Activated CD8-positive, alpha-beta T cell treated with anti-CD3 and anti-CD28 coated beads for 36 hours (primary cell): Measurements from ENCODE around the gene TNFRSF25. TPM values are rescaled to one million over a fixed set of nuclear protein-coding genes. Genes with fewer than 3 reads are reported as not detected.

Experiments
- ATAC-seq: fragments of 200-7000 bp; cut with Tn5 transposase; one replicate; pipeline ENCODE4 v1.10.0; 2021; ENCODE audit warnings: mild to moderate bottlenecking, moderate library complexity
- CTCF ChIA-PET: fragments of 350-600 bp; sonication (Branson Sonifier 250); formaldehyde crosslinking; loops from one replicate; lab custom pipeline; 2021; ENCODE audit warnings: antibody characterized with exemption; lab: Charles Lee
- POLR2A ChIA-PET: fragments of 350-600 bp; sonication (Branson Sonifier 250); formaldehyde crosslinking; loops from one replicate; lab custom pipeline; 2021; ENCODE audit warnings: antibody characterized with exemption; lab: Charles Lee
- DNase-seq: peaks from one replicate; pipeline ENCODE4 v3.0.0-alpha.2; 2020
- H3K27ac Mint-ChIP-seq: one replicate; pipeline ENCODE4 v1.8.0; 2021; ENCODE audit warnings: mild to moderate bottlenecking, mixed read lengths
- H3K27me3 Mint-ChIP-seq: one replicate; pipeline ENCODE4 v1.8.0; 2021; ENCODE audit warnings: mixed read lengths
- H3K36me3 Mint-ChIP-seq: one replicate; pipeline ENCODE4 v1.8.0; 2021; ENCODE audit warnings: low read depth, mixed read lengths
- H3K4me1 Mint-ChIP-seq: one replicate; pipeline ENCODE4 v1.8.0; 2021; ENCODE audit warnings: low read depth, mixed read lengths
- H3K4me3 Mint-ChIP-seq: one replicate; pipeline ENCODE4 v1.8.0; 2021; ENCODE audit warnings: mild to moderate bottlenecking, moderate library complexity, mixed read lengths
- H3K9me3 Mint-ChIP-seq: one replicate; pipeline ENCODE4 v1.8.0; 2021; ENCODE audit warnings: mixed read lengths
- intact Hi-C: fragments of 100-400 bp; cut with micrococcal nuclease; formaldehyde crosslinking; loops from one replicate; pipeline ENCODE4 v1.10.0; 2022
- total RNA-seq, 2 experiments: library from RNA; stranded (reverse); gene quantifications; one replicate each; pipeline ENCODE4 v1.2.3, GENCODE V29; 2021
- TF ChIP-seq, protein P1 (sequence below): fragments of 200-600 bp; IDR thresholded peaks from one replicate; pipeline ENCODE4 v1.8.0; 2022; ENCODE audit warnings: antibody characterized with exemption, mild to moderate bottlenecking

Gene TNFRSF25
- total RNA-seq, 2 experiments from 2014 or later: 55.8 to 57.8 TPM

DNA sequence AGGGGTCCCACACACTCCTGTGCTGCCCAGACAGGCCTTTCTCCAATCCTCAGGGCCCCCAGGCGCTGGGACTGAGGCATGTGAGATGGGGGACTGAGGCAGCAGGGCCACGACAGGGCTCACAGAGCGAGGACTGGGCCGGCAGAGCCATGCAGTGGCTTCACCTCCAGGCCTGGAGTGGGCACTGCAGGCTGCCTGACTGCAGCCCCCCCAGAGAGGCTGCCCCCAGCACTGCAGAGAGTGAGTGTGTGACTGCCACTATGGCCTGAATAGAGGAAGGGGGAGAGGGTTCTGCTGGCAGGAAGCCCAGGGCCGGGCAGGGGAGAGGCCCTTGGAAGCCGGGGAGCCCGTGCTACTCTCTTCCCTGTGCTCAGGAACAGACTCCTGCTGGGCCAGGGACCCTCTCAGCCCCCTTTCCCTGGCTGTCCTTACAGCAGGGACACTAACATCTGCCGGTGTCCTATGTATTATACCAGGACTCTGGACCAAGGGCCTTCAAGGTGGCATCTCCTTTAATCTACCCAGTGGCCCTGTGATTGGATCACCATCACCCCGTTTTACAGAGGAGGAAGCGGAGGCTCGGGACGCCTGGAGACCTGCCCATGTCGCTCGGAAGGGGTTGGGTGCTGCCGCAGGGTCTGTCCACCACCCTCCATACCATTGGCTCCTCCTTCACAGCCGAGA lies 45.7 kb upstream of the TNFRSF25 start:
- intact Hi-C loops: no loop called here

GRCh38 chr1:6511056-6511455 lies 45.1 kb upstream of the TNFRSF25 start:
- Mint-ChIP-seq H3K36me3 (no peaks in the 10 kb centered on the region), H3K4me1 (no peaks in the 10 kb centered on the region), H3K27me3 (no peaks in the 10 kb centered on the region), H3K9me3 (no peaks in the 10 kb centered on the region), H3K4me3 (no peak overlapping the region), H3K27ac (no peak overlapping the region)
- ChIA-PET CTCF (no interaction called here), POLR2A (no interaction called here)
- TF ChIP-seq, protein P1, sequence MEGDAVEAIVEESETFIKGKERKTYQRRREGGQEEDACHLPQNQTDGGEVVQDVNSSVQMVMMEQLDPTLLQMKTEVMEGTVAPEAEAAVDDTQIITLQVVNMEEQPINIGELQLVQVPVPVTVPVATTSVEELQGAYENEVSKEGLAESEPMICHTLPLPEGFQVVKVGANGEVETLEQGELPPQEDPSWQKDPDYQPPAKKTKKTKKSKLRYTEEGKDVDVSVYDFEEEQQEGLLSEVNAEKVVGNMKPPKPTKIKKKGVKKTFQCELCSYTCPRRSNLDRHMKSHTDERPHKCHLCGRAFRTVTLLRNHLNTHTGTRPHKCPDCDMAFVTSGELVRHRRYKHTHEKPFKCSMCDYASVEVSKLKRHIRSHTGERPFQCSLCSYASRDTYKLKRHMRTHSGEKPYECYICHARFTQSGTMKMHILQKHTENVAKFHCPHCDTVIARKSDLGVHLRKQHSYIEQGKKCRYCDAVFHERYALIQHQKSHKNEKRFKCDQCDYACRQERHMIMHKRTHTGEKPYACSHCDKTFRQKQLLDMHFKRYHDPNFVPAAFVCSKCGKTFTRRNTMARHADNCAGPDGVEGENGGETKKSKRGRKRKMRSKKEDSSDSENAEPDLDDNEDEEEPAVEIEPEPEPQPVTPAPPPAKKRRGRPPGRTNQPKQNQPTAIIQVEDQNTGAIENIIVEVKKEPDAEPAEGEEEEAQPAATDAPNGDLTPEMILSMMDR: no peak
- ATAC-seq: no peak
- DNase-seq: no peak
- intact Hi-C loops: no loop called here

More for the DNA sequence above, 45.7 kb upstream of the TNFRSF25 start:
- ChIA-PET CTCF (no interaction called here), POLR2A (interaction anchor here (1.7 kb wide), 1 partner anchor 11 kb away, joined by 6 read pairs; no protein-coding TSS in a partner anchor)
- TF ChIP-seq, protein P1: no peak
- Mint-ChIP-seq H3K4me1 (no peaks in the 10 kb centered on the region), H3K4me3 (no peak overlapping the region), H3K27me3 (no peaks in the 10 kb centered on the region), H3K9me3 (no peaks in the 10 kb centered on the region), H3K36me3 (no peaks in the 10 kb centered on the region), H3K27ac (no peak overlapping the region)
- ATAC-seq (no peak), DNase-seq (no peak)

- no peak overlapping the region for H3K4me3 Mint-ChIP-seq
- ATAC-seq (no peak), DNase-seq (no peak)
- H3K36me3 Mint-ChIP-seq: no peaks in the 10 kb centered on the region
- H3K27me3 Mint-ChIP-seq: no peaks in the 10 kb centered on the region
- no peaks in the 10 kb centered on the region for H3K9me3 Mint-ChIP-seq
- TF ChIP-seq, protein P1: no peak
- intact Hi-C loops: no loop called here
- no peak overlapping the region for H3K27ac Mint-ChIP-seq
- H3K4me1 Mint-ChIP-seq: no peaks in the 10 kb centered on the region
- ChIA-PET CTCF (no interaction called here), POLR2A (no interaction called here)
Observed at GRCh38 chr1:6510493-6510892, 44.5 kb upstream of the TNFRSF25 start.

GRCh38 chr1:6509919-6510291 lies 43.9 kb upstream of the TNFRSF25 start:
- TF ChIP-seq, protein P1: no peak
- intact Hi-C loops: no loop called here
- CTCF ChIA-PET: interaction anchor here (1.3 kb wide), 1 partner anchor 45 kb away, joined by 4 read pairs; the partner anchor contains the start of gene NOL9
- no peak for DNase-seq
- Mint-ChIP-seq H3K4me3 (no peak overlapping the region), H3K9me3 (no peaks in the 10 kb centered on the region), H3K4me1 (no peaks in the 10 kb centered on the region), H3K27ac (no peak overlapping the region), H3K36me3 (no peaks in the 10 kb centered on the region), H3K27me3 (no peaks in the 10 kb centered on the region)
- ATAC-seq: no peak
- POLR2A ChIA-PET: no interaction called here

GRCh38 chr1:6509220-6509918 lies 43.4 kb upstream of the TNFRSF25 start:
- DNase-seq (no peak), ATAC-seq (no peak)
- Mint-ChIP-seq H3K27me3 (no peaks in the 10 kb centered on the region), H3K9me3 (no peaks in the 10 kb centered on the region), H3K4me1 (no peaks in the 10 kb centered on the region), H3K27ac (no peak overlapping the region), H3K36me3 (no peaks in the 10 kb centered on the region), H3K4me3 (no peak overlapping the region)
- ChIA-PET CTCF (interaction anchor here (1.3 kb wide), 1 partner anchor 45 kb away, joined by 4 read pairs; the partner anchor contains the start of gene NOL9), POLR2A (no interaction called here)
- intact Hi-C loops: no loop called here
- TF ChIP-seq, protein P1: no peak
